IPS-20b (cell line): ENCODE measurements around the gene SLC9A1.
A peak's percentile ranks its signal among the peaks of the same experiment; 100 is the strongest.

ENCODE experiments used
- H3K27ac ChIP-seq: one replicate; pipeline ENCODE4 v1.5.1; 2013; ENCODE audit warnings: low read length
- H3K27me3 ChIP-seq: 2 replicates; pipeline ENCODE4 v1.6.1; 2013; ENCODE audit warnings: mild to moderate bottlenecking, low read length, inconsistent platforms; ENCODE audit not compliant: insufficient read depth
- H3K36me3 ChIP-seq: 2 replicates; pipeline ENCODE4 v1.6.1; 2013; ENCODE audit warnings: low read depth, mild to moderate bottlenecking, inconsistent platforms, low read length, moderate library complexity; ENCODE audit not compliant: insufficient read depth
- H3K4me1 ChIP-seq: 2 replicates; pipeline ENCODE4 v1.6.1; 2013; ENCODE audit warnings: mild to moderate bottlenecking, control low read depth, inconsistent platforms, low read length, moderate library complexity; ENCODE audit not compliant: insufficient read depth
- H3K4me3 ChIP-seq: 2 replicates; pipeline ENCODE4 v1.5.1; 2013; ENCODE audit warnings: mild to moderate bottlenecking, low read length, inconsistent platforms
- H3K9ac ChIP-seq: 2 replicates; pipeline ENCODE4 v1.6.1; 2013; ENCODE audit warnings: low read depth, mild to moderate bottlenecking, inconsistent platforms, low read length, moderate library complexity
- H3K9me3 ChIP-seq: 2 replicates; pipeline ENCODE4 v1.6.1; 2013; ENCODE audit warnings: mild to moderate bottlenecking, low read depth, low read length, inconsistent platforms; ENCODE audit not compliant: insufficient read depth

Gene SLC9A1

GRCh38 chr1:27084107-27084506 is 70.8 kb downstream of the SLC9A1 start:
- H3K27ac ChIP-seq = no peak overlapping the region
- H3K9ac ChIP-seq = no peak overlapping the region
- no peaks in the 10 kb centered on the region for H3K27me3 ChIP-seq
- no peaks in the 10 kb centered on the region for H3K9me3 ChIP-seq
- H3K36me3 ChIP-seq = no peaks in the 10 kb centered on the region
- no peak overlapping the region for H3K4me3 ChIP-seq
- no peaks in the 10 kb centered on the region for H3K4me1 ChIP-seq

GRCh38 chr1:27077968-27078367 is 77.0 kb downstream of the SLC9A1 start:
- H3K4me1 ChIP-seq = no peaks in the 10 kb centered on the region
- H3K27me3 ChIP-seq = no peaks in the 10 kb centered on the region
- no peak overlapping the region for H3K27ac ChIP-seq
- no peaks in the 10 kb centered on the region for H3K9me3 ChIP-seq
- no peak overlapping the region for H3K9ac ChIP-seq
- no peak overlapping the region for H3K4me3 ChIP-seq
- no peaks in the 10 kb centered on the region for H3K36me3 ChIP-seq

- Histone ChIP-seq H3K9ac (no peak overlapping the region), H3K27me3 (no peaks in the 10 kb centered on the region), H3K9me3 (no peaks in the 10 kb centered on the region), H3K4me3 (no peak overlapping the region), H3K36me3 (no peaks in the 10 kb centered on the region), H3K27ac (no peak overlapping the region), H3K4me1 (no peaks in the 10 kb centered on the region)
Observed at GRCh38 chr1:27076803-27077202, 78.1 kb downstream of the SLC9A1 start.

GRCh38 chr1:27074175-27074780 is 80.6 kb downstream of the SLC9A1 start:
- Histone ChIP-seq H3K36me3 (no peaks in the 10 kb centered on the region), H3K27ac (no peak overlapping the region)

GRCh38 chr1:27071049-27071416 is 83.9 kb downstream of the SLC9A1 start:
- no peaks in the 10 kb centered on the region for H3K4me1 ChIP-seq
- H3K27me3 ChIP-seq = no peaks in the 10 kb centered on the region
- H3K4me3 ChIP-seq = no peak overlapping the region
- H3K9ac ChIP-seq = no peak overlapping the region
- H3K9me3 ChIP-seq = no peaks in the 10 kb centered on the region
- no peaks in the 10 kb centered on the region for H3K36me3 ChIP-seq
- no peak overlapping the region for H3K27ac ChIP-seq

More at GRCh38 chr1:27074175-27074780, 80.6 kb downstream of the SLC9A1 start:
- Histone ChIP-seq H3K9me3 (no peaks in the 10 kb centered on the region), H3K27me3 (no peaks in the 10 kb centered on the region), H3K4me3 (no peak overlapping the region), H3K4me1 (no peaks in the 10 kb centered on the region), H3K9ac (no peak overlapping the region)

GRCh38 chr1:27070390-27071048 is 84.4 kb downstream of the SLC9A1 start:
- Histone ChIP-seq H3K27ac (no peak overlapping the region), H3K36me3 (no peaks in the 10 kb centered on the region), H3K9ac (no peak overlapping the region)

GRCh38 chr1:27068922-27069321 is 86.0 kb downstream of the SLC9A1 start:
- H3K9ac ChIP-seq = no peak overlapping the region
- no peaks in the 10 kb centered on the region for H3K9me3 ChIP-seq
- H3K4me3 ChIP-seq = no peak overlapping the region
- H3K36me3 ChIP-seq = no peaks in the 10 kb centered on the region
- no peaks in the 10 kb centered on the region for H3K27me3 ChIP-seq
- no peaks in the 10 kb centered on the region for H3K4me1 ChIP-seq
- H3K27ac ChIP-seq = no peak overlapping the region

More at GRCh38 chr1:27070390-27071048, 84.4 kb downstream of the SLC9A1 start:
- no peaks in the 10 kb centered on the region for H3K9me3 ChIP-seq
- no peak overlapping the region for H3K4me3 ChIP-seq
- no peaks in the 10 kb centered on the region for H3K4me1 ChIP-seq
- no peaks in the 10 kb centered on the region for H3K27me3 ChIP-seq

GRCh38 chr1:27065999-27066630 is 88.8 kb downstream of the SLC9A1 start:
- no peak overlapping the region for H3K27ac ChIP-seq
- H3K4me1 ChIP-seq = no peaks in the 10 kb centered on the region
- no peaks in the 10 kb centered on the region for H3K36me3 ChIP-seq
- H3K9me3 ChIP-seq = no peaks in the 10 kb centered on the region
- no peaks in the 10 kb centered on the region for H3K27me3 ChIP-seq
- no peak overlapping the region for H3K9ac ChIP-seq
- H3K4me3 ChIP-seq = no peak overlapping the region

GRCh38 chr1:27060891-27061290 is 94.0 kb downstream of the SLC9A1 start:
- no peaks in the 10 kb centered on the region for H3K36me3 ChIP-seq
- no peak overlapping the region for H3K27ac ChIP-seq
- no peak overlapping the region for H3K9ac ChIP-seq
- H3K4me1 ChIP-seq = peaks cover 15% of the 10 kb centered on the region; the same call in 1 of the 2 replicates
- no peaks in the 10 kb centered on the region for H3K9me3 ChIP-seq
- H3K27me3 ChIP-seq = no peaks in the 10 kb centered on the region
- H3K4me3 ChIP-seq = no peak overlapping the region

- Histone ChIP-seq H3K9ac (peak overlapping the region; percentile 78; the same call in 1 of the 2 replicates), H3K4me3 (peak overlapping the region; percentile 49; the same call in 1 of the 2 replicates), H3K9me3 (no peaks in the 10 kb centered on the region), H3K36me3 (no peaks in the 10 kb centered on the region), H3K27me3 (no peaks in the 10 kb centered on the region), H3K4me1 (peaks cover 15% of the 10 kb centered on the region; the same call in 1 of the 2 replicates), H3K27ac (peak overlapping the region; percentile 65)
Observed at GRCh38 chr1:27058966-27059669, 95.8 kb downstream of the SLC9A1 start.

- H3K27me3 ChIP-seq = no peaks in the 10 kb centered on the region
- peak overlapping the region; percentile 49; the same call in 1 of the 2 replicates for H3K4me3 ChIP-seq
- H3K36me3 ChIP-seq = no peaks in the 10 kb centered on the region
- H3K9ac ChIP-seq = peak overlapping the region; percentile 78; the same call in 1 of the 2 replicates
- H3K9me3 ChIP-seq = no peaks in the 10 kb centered on the region
- H3K4me1 ChIP-seq = peaks cover 15% of the 10 kb centered on the region; the same call in 1 of the 2 replicates
- peak overlapping the region; percentile 65 for H3K27ac ChIP-seq
Observed at GRCh38 chr1:27057801-27058625, 96.9 kb downstream of the SLC9A1 start.
